K562 (cell line): Measurements from ENCODE around the gene RNF207. TPM values are rescaled to one million over a fixed set of nuclear protein-coding genes. Genes with fewer than 3 reads are reported as not detected.
A peak's percentile ranks its signal among the peaks of the same experiment; 100 is the strongest.

ENCODE experiments used
- ATAC-seq: fragments of 200-7000 bp; cut with Tn5 transposase; 3 replicates; pipeline ENCODE4 v1.9.1; 2020; ENCODE audit warnings: moderate library complexity
- BruUV-seq: library from RNA; stranded (reverse); fragments of 400-500 nt; replicated peaks from 2 replicates; lab custom pipeline; 2021; lab: Mats Ljungman, UMichigan
- CTCF ChIA-PET: fragments of 300-600 bp; formaldehyde crosslinking; extraction: SDS; loops from one replicate; lab custom pipeline; 2021; ENCODE audit warnings: low intra/inter-chr PET ratio; lab: Yijun Ruan, JAX
- POLR2A ChIA-PET: fragments of 300-600, 350-650 bp; sonication (Branson Sonifier 250); formaldehyde crosslinking; extraction: SDS; loops from one replicate; lab custom pipeline; 2021; ENCODE audit warnings: antibody characterized with exemption, inconsistent platforms; lab: Yijun Ruan, JAX
- DNase-seq, 4 experiments: peaks; one replicate each; pipeline versions ENCODE4 v3.0.0 to v3.0.0-alpha.2; 2011 to 2018; ENCODE audit warnings: low spot score in 3 of 4, mixed read lengths in 3 of 4; ENCODE audit errors: extremely low read depth in 1 of 4
- FAIRE-seq: peaks from 2 replicates; lab custom pipeline; 2011; peaks lifted over from hg19 to GRCh38; lab: Jason Lieb, UNC
- H2AFZ ChIP-seq: 2 replicates; pipeline ENCODE4 v1.6.0; 2011; ENCODE audit warnings: low read depth, low read length, control low read depth, inconsistent platforms
- H3K27ac ChIP-seq: fragments of 200-600 bp; 3 replicates; pipeline ENCODE4 v1.8.0; 2011; ENCODE audit warnings: low read depth, mild to moderate bottlenecking, control low read depth, inconsistent platforms, low read length, moderate library complexity, mixed read lengths; ENCODE audit errors: extremely low read depth
- H3K27me3 ChIP-seq, 2 experiments: fragments of 300-600 bp in 1 of 2; 2 replicates in 1 of 2; 3 replicates in 1 of 2; pipeline versions ENCODE4 v1.6.0 to v1.8.0; 2011; ENCODE audit warnings: inconsistent platforms in 2 of 2, low read length in 2 of 2, mild to moderate bottlenecking in 1 of 2, mixed read lengths in 1 of 2, moderate library complexity in 1 of 2; ENCODE audit not compliant: control insufficient read depth in 2 of 2, insufficient read depth in 2 of 2
- H3K36me3 ChIP-seq: fragments of 300-600 bp; 3 replicates; pipeline ENCODE4 v1.8.0; 2011; ENCODE audit warnings: mild to moderate bottlenecking, low read length, inconsistent platforms; ENCODE audit not compliant: control insufficient read depth, insufficient read depth
- H3K4me1 ChIP-seq, 2 experiments: fragments of 200-600 bp in 1 of 2; replicated peaks in 1 of 2; 2 replicates in 1 of 2; 3 replicates in 1 of 2; pipeline versions ENCODE4 v1.5.1 to v1.8.0; 2011; ENCODE audit warnings: inconsistent platforms in 2 of 2, low read length in 2 of 2, mild to moderate bottlenecking in 1 of 2, mixed read lengths in 1 of 2, moderate library complexity in 1 of 2; ENCODE audit not compliant: control insufficient read depth in 2 of 2, insufficient read depth in 2 of 2
- H3K4me2 ChIP-seq: 2 replicates; pipeline ENCODE4 v1.6.1; 2011; ENCODE audit warnings: low read length, control low read depth, inconsistent platforms, mixed read lengths; ENCODE audit not compliant: insufficient read depth
- H3K4me3 ChIP-seq: fragments of 200-600 bp; sonication (generic), shearing (Covaris generic); 2 replicates; pipeline ENCODE4 v1.5.1; 2016; ENCODE audit warnings: control low read depth, inconsistent platforms
- H3K79me2 ChIP-seq: fragments of 200-600 bp; 3 replicates; pipeline ENCODE4 v1.8.0; 2011; ENCODE audit warnings: low read length, inconsistent platforms; ENCODE audit not compliant: control insufficient read depth, insufficient read depth
- H3K9ac ChIP-seq, 2 experiments: 2 replicates each; pipeline versions ENCODE4 v1.6.0 to v1.6.1; 2011; ENCODE audit warnings: low read depth in 2 of 2, low read length in 2 of 2, control low read depth in 1 of 2, inconsistent platforms in 1 of 2, mild to moderate bottlenecking in 1 of 2, mixed read lengths in 1 of 2; ENCODE audit not compliant: insufficient read depth in 1 of 2
- H3K9me1 ChIP-seq: one replicate; pipeline ENCODE4 v1.6.0; 2011; ENCODE audit warnings: inconsistent platforms, mild to moderate bottlenecking, low read length, moderate library complexity; ENCODE audit not compliant: control insufficient read depth, insufficient read depth
- H3K9me3 ChIP-seq: replicated peaks from 2 replicates; pipeline ENCODE4 v1.5.1; 2011; ENCODE audit warnings: low read depth, low read length, inconsistent platforms; ENCODE audit not compliant: control insufficient read depth, insufficient read depth
- H4K20me1 ChIP-seq: replicated peaks from 2 replicates; pipeline ENCODE4 v1.6.1; 2011; ENCODE audit warnings: low read length, inconsistent platforms, mixed read lengths; ENCODE audit not compliant: control insufficient read depth, insufficient read depth
- CBFA2T3 ChIP-seq: fragments of 450-650 bp; IDR thresholded peaks from 2 replicates; pipeline ENCODE4 v1.6.1; 2017
- KLF6 ChIP-seq: fragments of 250-450 bp; sonication (Bioruptor Pico); IDR thresholded peaks from 2 replicates; pipeline ENCODE4 v1.4.0; 2020; ENCODE audit warnings: mild to moderate bottlenecking, moderate library complexity, borderline replicate concordance
- MXI1 ChIP-seq: IDR thresholded peaks from 2 replicates; pipeline ENCODE4 v1.6.1; 2011; ENCODE audit warnings: low read depth, mild to moderate bottlenecking, improper control_type of control experiment, low read length
- NCOA4 ChIP-seq: fragments of 450-650 bp; IDR thresholded peaks from 2 replicates; pipeline ENCODE4 v1.6.1; 2018; ENCODE audit warnings: mild to moderate bottlenecking; ENCODE audit not compliant: partially characterized antibody
- SP2 ChIP-seq: IDR thresholded peaks from 2 replicates; pipeline ENCODE4 v1.6.1; 2011; ENCODE audit warnings: mild to moderate bottlenecking, low read depth, low read length, moderate library complexity; ENCODE audit not compliant: poor library complexity, severe bottlenecking; ENCODE audit errors: extremely low read depth
- THRAP3 ChIP-seq: fragments of 450-650 bp; IDR thresholded peaks from 2 replicates; pipeline ENCODE4 v1.6.1; 2016; ENCODE audit warnings: mild to moderate bottlenecking, inconsistent platforms, borderline replicate concordance
- ZFPM2 ChIP-seq: fragments of 250-450 bp; sonication (Bioruptor Pico); IDR thresholded peaks from 2 replicates; pipeline ENCODE4 v1.5.1; 2022; ENCODE audit warnings: mild to moderate bottlenecking
- ZNF212 ChIP-seq: fragments of 450-650 bp; formaldehyde crosslinking; IDR thresholded peaks from 2 replicates; pipeline ENCODE4 v1.4.0; 2020; ENCODE audit warnings: mild to moderate bottlenecking
- WGBS: fragments of 100-300 bp; shearing (Covaris generic); methylation state at CpG from one replicate; pipeline ENCODE4 v1.1.6; 2016; ENCODE audit warnings: low coverage, mixed read lengths; ENCODE audit not compliant: insufficient coverage; ENCODE audit errors: missing lambda C conversion rate; 5-methylcytosine and 5-hydroxymethylcytosine counted together
- in situ Hi-C: fragments of 300-500 bp; cut with MboI; formaldehyde crosslinking; loops from 4 replicates; pipeline ENCODE4 v1.15.0; 2018; ENCODE audit warnings: inconsistent platforms, mixed read lengths
- intact Hi-C: fragments of 100-400 bp; cut with micrococcal nuclease; formaldehyde crosslinking; loops from 2 replicates; pipeline ENCODE4 v1.14.2; 2022
- polyA plus RNA-seq, 8 experiments: library from polyadenylated mRNA; depleted of rRNA in 4 of 8; stranded (reverse) in 5 of 8; unstranded in 3 of 8; fragments of >200 nt; fragmentation: Nextera tagmentation in 2 of 8; fragmentation: Illumina TruSeq in 1 of 8; extraction: Ambion mirVana in 2 of 8; extraction: Trizol in 1 of 8; gene quantifications; 2 replicates each; pipeline versions ENCODE4 v1.2.1 to v1.2.3, GENCODE V29; 2011 to 2014; ENCODE audit warnings: inconsistent platforms in 1 of 8, missing spikeins in 1 of 8
- total RNA-seq, 7 experiments: library from RNA; depleted of rRNA in 6 of 7; stranded (reverse); fragments of >200 nt in 6 of 7; fragmentation: Illumina TruSeq in 2 of 7; extraction: Trizol in 2 of 7; gene quantifications; 2 replicates each; pipeline versions ENCODE4 v1.2.1 to v1.2.3, GENCODE V29; 2011 to 2021; ENCODE audit warnings: low replicate concordance in 1 of 7
- TF ChIP-seq, protein P1 (sequence below), 2 experiments: fragments of 450-650 bp; IDR thresholded peaks; 2 replicates each; pipeline ENCODE4 v1.6.1; 2018; ENCODE audit warnings: mild to moderate bottlenecking in 2 of 2, low read depth in 1 of 2; ENCODE audit not compliant: partially characterized antibody in 2 of 2

Gene RNF207
- total and polyA plus RNA-seq, 9 of the 15 experiments (the other 6 are each of a cell fraction or from before 2014, with no cell fraction given), result 2.7 to 30.6 (median 12.9) TPM

DNA sequence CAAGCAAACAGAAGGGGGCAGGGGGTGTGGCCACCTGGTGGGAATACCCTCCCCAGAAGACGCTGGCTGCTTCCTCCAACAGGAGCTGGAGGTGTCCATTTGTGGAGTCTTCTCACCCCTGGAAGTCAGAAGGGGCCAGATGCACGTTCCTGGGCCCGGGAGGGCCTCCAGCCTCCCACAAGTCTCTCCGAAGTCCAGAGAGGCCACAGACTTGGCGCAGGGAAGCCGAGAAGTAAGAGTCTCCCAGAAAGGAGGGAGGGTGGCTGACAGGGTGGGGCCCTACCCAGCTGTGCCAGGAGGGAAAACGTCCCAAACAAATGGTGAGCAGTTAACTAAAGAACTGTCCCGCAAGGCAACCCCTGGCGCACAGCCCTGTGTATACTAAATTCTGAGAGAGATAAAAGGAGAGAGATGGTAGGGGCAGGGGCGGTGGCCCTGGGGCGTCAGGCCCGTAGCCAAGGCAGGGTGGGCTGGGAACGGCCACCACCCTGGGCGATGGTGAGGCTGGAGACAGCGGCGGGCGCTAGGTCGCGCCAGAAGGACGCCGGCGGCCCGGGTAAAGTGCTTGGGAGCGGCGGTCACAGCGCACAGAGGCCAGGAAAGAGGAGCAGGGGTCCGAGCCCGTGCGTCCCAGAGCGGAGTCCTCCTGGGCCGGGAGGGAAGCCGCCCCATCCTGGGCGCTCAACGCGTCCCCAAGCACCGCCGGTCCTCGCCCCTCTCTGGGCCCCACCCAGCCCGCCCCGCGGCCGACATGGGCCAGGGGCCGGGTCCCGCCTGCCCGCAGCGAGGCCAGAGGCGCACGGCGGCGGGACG, 27.0 kb upstream of the RNF207 start:
- no peak for TF ChIP-seq THRAP3
- TF ChIP-seq ZFPM2, result no peak
- no peak for TF ChIP-seq NCOA4
- TF ChIP-seq, protein P1, sequence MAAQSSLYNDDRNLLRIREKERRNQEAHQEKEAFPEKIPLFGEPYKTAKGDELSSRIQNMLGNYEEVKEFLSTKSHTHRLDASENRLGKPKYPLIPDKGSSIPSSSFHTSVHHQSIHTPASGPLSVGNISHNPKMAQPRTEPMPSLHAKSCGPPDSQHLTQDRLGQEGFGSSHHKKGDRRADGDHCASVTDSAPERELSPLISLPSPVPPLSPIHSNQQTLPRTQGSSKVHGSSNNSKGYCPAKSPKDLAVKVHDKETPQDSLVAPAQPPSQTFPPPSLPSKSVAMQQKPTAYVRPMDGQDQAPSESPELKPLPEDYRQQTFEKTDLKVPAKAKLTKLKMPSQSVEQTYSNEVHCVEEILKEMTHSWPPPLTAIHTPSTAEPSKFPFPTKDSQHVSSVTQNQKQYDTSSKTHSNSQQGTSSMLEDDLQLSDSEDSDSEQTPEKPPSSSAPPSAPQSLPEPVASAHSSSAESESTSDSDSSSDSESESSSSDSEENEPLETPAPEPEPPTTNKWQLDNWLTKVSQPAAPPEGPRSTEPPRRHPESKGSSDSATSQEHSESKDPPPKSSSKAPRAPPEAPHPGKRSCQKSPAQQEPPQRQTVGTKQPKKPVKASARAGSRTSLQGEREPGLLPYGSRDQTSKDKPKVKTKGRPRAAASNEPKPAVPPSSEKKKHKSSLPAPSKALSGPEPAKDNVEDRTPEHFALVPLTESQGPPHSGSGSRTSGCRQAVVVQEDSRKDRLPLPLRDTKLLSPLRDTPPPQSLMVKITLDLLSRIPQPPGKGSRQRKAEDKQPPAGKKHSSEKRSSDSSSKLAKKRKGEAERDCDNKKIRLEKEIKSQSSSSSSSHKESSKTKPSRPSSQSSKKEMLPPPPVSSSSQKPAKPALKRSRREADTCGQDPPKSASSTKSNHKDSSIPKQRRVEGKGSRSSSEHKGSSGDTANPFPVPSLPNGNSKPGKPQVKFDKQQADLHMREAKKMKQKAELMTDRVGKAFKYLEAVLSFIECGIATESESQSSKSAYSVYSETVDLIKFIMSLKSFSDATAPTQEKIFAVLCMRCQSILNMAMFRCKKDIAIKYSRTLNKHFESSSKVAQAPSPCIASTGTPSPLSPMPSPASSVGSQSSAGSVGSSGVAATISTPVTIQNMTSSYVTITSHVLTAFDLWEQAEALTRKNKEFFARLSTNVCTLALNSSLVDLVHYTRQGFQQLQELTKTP (IDR thresholded peaks at IDR 0.05; ENCODE audit: low read depth in 1 of 2, partially characterized antibody in 2 of 2), result no peak
- no peak for TF ChIP-seq ZNF212 (CRISPR knock-in tag)
- TF ChIP-seq SP2, result no peak
- TF ChIP-seq MXI1, result no peak
- TF ChIP-seq CBFA2T3, result no peak
- no peak for TF ChIP-seq KLF6 (CRISPR knock-in tag)
- peaks cover 31% of the 10 kb centered on the region for H4K20me1 ChIP-seq
- WGBS, result 73% methylated on average over 20 of the region's 51 CpGs
- ChIA-PET POLR2A (interaction anchor here (0.7 kb wide), 2 partner anchors 9 to 18 kb away, joined by 3 to 4 read pairs; no protein-coding TSS in a partner anchor), CTCF (no interaction called here)
- H3K27me3 ChIP-seq, result peaks cover 0 to 9% of the 10 kb centered on the region in 2 experiments; a peak in 1 of 5 replicates
- no peaks in the 10 kb centered on the region for H3K9me3 ChIP-seq
- H3K79me2 ChIP-seq, result no peaks in the 10 kb centered on the region
- in situ Hi-C loops (no loop called here), intact Hi-C loops (no loop called here)
- H3K4me1 ChIP-seq, result peaks cover 3 to 14% of the 10 kb centered on the region in 2 experiments; a peak in 3 of 5 replicates
- peak overlapping the region in 1 of 2 experiments; percentile 10; a peak in 1 of 4 replicates for H3K9ac ChIP-seq
- no peak overlapping the region for H3K27ac ChIP-seq
- ATAC-seq (no peak), FAIRE-seq (no peak), DNase-seq (no peak)
- no TSS peak for BruUV-seq
- no peaks in the 10 kb centered on the region for H3K9me1 ChIP-seq
- no peak overlapping the region for H3K4me3 ChIP-seq
- H2AFZ ChIP-seq, result no peak overlapping the region
- no peak overlapping the region for H3K4me2 ChIP-seq
- H3K36me3 ChIP-seq, result no peaks in the 10 kb centered on the region
